NCI-H446 (cell line): ENCODE measurements around the gene DTHD1.
A peak's percentile ranks its signal among the peaks of the same experiment; 100 is the strongest.

Experiments
- DNase-seq, 2 experiments: peaks; one replicate each; lab custom pipeline; 2025; lab: John Stamatoyannopoulos, UW

Gene DTHD1

DNA sequence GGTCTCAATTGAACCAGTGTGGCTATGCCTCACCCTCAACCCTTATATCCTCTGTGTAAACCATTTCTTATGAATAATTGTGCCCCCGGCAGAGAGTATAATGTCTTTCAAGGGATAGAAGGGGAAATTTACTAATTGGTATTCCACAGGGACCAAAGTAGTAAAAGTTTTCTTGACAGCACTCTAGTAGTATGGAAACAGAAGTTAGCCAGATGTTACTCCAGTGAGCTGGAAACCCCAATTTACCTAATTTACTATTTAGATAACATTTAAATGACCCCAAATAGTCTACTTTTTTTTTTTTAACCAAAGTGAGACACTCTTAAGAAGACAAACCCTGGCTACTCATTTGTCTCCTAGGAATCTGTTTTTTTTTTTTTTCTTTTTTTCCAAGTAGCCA is 32.3 kb downstream of the DTHD1 start:
- no peak for DNase-seq

DNA sequence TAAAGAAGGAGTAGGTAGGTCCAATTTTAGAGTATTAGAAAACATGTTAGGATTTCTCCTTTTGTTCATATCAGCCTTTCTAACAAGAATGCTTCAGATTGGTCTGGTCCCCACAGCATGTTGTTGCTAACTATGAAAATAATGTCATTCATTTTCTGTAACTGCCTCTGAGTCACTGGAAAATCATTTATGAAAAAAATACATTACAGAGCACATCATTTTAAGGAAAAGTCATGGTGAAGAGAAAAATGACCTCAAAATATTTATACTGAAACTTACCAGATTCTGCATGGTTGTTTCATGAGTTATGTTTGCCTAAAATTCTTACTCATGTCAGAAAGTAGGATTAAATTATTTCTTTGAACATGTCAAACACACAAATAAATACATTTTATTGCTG is 35.2 kb downstream of the DTHD1 start:
- DNase-seq, result no peak

DNA sequence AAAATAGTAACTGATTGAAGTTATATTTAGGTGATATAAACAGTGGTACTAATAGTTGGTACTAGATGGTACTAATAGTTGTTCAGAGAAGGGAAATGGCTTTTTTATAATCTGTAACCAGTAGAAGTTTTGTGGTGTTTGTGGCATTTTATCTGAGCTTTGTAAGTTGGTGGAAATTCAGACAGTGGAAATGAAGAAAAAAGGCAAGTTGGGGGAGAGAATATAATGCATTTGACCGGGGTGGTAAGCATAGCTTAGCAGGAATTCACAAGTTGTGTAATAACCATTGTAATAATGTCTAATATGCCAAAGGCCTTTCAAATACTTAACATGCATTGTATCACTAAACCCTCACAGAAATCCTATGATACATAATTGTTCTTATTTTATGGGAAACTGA is 36.3 kb downstream of the DTHD1 start:
- no peak for DNase-seq

- peak; percentile 17 to 52 for DNase-seq
Measured at GRCh38 chr4:36320117-36320896, 38.9 kb downstream of the DTHD1 start.

DNA sequence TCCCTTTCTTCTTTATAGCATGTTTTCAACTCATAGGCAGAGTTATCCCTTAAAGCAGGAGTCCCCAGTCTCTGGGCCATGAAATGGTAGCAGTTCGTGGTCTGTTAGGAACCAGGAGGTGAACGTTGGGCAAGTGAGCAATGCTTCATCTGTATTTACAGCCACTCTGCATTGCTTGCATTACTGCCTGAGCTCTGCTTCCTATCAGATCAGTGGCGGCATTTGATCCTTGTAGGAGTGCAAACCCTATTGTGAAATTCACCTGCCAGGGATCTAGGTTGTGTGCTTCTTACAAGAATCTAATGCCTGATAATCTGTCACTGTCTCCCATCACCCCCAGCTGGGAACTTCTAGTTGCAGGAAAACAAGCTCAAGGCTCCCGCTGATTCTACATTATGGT is 39.8 kb downstream of the DTHD1 start:
- no peak for DNase-seq

DNA sequence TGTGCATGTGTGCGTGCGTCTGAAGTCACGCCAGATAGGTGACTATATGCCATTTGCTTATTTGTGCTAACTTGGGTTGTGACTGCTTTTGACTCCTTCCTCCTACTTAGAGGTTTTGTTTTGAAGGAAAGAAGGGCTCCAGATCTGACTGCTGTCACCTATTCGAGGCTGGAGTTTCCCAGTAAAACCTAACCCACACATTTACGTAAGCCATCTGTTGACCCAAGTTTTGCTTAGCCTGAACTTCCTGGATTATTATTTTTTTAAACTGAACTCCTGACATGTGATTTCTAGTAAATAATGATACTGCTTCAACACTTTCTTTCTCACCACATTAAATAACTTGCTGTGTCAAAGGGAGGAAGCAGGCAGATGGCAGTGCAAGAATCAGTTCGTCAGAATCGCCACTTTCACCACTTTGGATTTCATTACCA is 41.5 kb downstream of the DTHD1 start:
- DNase-seq, result no peak

GRCh38 chr4:36323816-36324419 is 42.5 kb downstream of the DTHD1 start:
- DNase-seq, result no peak

GRCh38 chr4:36324808-36325207 is 43.4 kb downstream of the DTHD1 start:
- DNase-seq, result no peak

DNA sequence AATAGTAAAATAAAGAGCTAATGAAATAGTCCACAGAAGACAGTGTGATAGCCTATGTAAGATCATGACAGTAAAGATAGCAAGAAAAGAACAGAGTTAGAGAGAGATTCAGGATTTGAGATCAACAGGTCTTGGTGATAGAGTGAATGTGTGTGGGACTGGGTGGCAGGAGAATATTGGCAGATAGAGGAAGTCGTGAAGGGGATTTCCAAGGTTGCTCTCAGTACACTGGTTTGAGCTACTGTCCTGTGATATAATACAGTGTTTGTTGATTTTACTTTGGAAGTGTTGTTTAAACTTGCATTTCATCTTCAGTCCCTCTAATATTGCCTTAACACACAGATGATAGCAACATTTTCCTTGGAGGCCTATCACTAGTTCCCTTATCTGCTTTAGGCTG is 44.1 kb downstream of the DTHD1 start:
- DNase-seq, result no peak

GRCh38 chr4:36325926-36326325 is 44.5 kb downstream of the DTHD1 start:
- no peak for DNase-seq

- no peak for DNase-seq
Measured at GRCh38 chr4:36326476-36327029, 45.1 kb downstream of the DTHD1 start.

DNA sequence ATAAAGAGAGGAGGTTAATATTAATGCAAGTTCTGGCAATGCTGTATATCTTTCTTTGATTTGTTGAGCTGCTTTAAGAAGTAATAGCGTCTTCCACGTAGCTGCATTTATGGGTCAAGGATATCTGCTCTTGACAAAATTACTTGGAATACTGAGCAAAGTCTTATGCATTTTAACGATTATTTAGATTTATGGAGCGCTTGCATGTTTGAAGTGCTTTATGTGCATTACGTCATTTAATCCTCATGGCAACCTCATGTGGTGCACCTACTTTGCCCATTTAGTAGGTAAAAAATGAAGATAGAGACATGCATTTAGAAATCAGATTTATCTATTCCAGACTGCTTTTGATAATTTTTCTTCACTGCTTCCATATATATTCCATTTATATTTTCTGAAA is 46.0 kb downstream of the DTHD1 start:
- no peak for DNase-seq

GRCh38 chr4:36328130-36328529 is 46.7 kb downstream of the DTHD1 start:
- DNase-seq, result no peak

DNA sequence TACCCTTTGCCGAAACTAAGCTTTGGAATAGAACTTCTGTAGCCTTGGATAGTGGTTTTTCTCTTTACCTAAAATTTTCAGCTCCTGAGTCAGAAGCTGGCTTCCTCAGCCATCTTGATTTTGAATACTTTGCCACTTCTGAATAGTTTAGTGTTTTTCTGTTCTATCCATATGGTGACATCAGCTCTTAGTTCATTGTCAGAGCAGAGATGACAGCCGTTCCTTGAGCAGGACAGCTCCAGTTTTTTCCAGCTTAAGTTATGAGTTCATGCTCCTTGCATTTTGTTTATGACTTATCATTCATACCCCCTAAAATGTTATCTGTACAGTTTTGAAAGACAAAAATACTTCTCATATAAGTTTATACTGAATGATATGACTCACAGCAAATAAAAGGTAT is 47.8 kb downstream of the DTHD1 start:
- no peak for DNase-seq

DNA sequence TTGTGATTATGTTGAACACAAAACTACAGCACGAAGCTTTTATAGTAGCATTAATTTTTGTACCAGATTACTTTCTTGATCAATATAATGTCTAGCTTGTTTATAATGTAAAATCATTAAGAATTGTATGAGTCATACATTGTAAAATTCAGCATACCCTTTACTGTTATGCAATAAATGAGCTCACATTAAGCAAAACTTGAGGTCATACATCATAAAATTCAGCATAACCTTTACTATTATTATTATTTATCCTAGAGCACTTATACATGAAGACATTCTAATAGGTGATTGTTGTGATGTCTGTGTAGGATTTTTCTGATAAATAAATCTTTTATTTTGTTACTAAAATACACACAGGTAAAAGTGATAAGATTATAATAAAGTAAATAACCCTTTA is 49.4 kb downstream of the DTHD1 start:
- DNase-seq, result no peak

GRCh38 chr4:36332023-36332781 is 50.8 kb downstream of the DTHD1 start:
- DNase-seq, result no peak

GRCh38 chr4:36332782-36333131 is 51.3 kb downstream of the DTHD1 start:
- DNase-seq, result no peak

GRCh38 chr4:36333303-36333877 is 52.0 kb downstream of the DTHD1 start:
- DNase-seq, result no peak

DNA sequence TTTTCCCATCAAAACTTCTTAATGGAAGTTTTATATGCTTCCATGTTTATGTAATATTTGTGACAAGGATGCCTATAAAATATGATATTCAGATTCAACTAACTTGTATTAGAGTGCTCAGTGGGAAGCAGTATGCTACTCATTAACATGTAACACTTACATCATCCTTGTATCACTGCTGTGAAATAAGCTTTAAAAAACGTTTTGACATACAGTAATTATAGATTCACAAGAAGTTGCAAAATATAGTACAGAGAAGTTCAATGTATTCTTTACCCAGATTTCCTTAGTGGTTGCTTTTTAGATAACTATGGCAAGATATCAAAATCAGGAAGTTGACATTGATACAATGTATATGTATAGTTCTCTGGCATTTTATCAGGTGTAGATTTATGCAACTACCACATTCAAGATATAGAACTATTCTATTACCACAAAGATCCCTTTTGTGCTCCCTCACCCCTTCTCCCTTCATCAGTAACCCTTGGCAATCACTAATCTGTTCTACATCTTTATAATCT is 56.3 kb downstream of the DTHD1 start:
- DNase-seq, result no peak

DNA sequence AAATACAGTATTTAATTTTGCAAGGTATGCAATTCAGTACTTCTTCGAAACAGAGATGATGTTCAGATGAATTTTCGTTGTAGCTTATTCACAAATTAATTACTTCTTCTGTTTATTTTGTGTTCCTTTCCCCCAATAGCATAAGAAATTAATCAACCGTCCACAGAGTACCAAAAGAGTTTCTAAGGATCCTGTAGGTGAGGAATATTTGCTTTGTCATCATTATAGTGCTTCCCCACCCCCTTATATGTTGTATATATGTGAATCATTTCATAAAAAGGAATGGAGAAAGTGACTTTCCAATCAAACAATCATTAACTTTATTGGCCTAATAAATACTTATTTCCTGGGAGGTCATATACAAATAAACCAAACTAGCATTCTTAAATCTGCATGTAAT is 57.6 kb downstream of the DTHD1 start:
- DNase-seq, result no peak

GRCh38 chr4:36341936-36342335 is 60.5 kb downstream of the DTHD1 start:
- no peak for DNase-seq

- no peak for DNase-seq
Measured at GRCh38 chr4:36343501-36344175, 62.2 kb downstream of the DTHD1 start.
